ENCODE results near the gene ADRA1B.

ADRA1B gene

DNA sequence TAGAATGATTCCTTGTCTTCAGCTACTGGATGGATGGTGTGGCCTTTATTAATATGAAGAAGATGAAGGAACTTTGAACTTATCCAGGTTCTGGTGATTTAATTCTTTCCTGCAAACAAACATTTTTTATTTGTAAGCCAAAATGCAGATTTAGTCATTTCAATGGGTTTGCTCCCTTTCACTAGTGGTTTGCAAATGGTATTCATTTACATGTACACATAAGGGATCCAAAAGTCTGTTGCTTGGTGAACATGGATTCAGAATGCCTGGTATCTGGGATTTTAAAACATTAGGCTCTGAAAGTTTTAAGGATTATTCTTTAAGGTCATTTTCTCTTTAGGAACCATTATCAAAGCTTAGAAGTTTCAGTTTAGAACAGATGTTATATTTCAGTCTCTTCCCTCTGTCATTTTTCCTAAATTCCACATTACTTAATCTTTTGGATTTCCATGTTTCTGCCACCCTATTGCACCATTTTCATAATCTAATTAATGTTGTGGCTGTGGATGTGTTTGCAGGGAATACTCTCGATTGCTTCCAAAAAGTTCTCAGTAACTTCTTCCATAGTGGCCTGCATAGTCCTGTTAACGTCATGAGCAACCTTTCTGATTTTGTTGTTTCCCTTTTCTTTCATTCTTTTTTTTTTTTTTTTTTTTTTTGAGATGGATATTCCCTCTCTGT is 102.8 kb downstream of the ADRA1B start:
- Histone ChIP-seq H3K9me3 (ENCODE audit: severe bottlenecking) (no peaks in the 10 kb centered on the region), H3K36me3 (peaks cover 17% of the 10 kb centered on the region), H3K27ac (no peak overlapping the region), H3K27me3 (ENCODE audit: insufficient read depth, low read depth, severe bottlenecking) (no peaks in the 10 kb centered on the region), H3K4me3 (ENCODE audit: low read depth, low read length) (no peak overlapping the region)
- DNase-seq = no peak
- TF ChIP-seq, protein P1, sequence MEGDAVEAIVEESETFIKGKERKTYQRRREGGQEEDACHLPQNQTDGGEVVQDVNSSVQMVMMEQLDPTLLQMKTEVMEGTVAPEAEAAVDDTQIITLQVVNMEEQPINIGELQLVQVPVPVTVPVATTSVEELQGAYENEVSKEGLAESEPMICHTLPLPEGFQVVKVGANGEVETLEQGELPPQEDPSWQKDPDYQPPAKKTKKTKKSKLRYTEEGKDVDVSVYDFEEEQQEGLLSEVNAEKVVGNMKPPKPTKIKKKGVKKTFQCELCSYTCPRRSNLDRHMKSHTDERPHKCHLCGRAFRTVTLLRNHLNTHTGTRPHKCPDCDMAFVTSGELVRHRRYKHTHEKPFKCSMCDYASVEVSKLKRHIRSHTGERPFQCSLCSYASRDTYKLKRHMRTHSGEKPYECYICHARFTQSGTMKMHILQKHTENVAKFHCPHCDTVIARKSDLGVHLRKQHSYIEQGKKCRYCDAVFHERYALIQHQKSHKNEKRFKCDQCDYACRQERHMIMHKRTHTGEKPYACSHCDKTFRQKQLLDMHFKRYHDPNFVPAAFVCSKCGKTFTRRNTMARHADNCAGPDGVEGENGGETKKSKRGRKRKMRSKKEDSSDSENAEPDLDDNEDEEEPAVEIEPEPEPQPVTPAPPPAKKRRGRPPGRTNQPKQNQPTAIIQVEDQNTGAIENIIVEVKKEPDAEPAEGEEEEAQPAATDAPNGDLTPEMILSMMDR (IDR thresholded peaks at IDR 0.05; ENCODE audit: low read depth, low read length) = no peak

DNA sequence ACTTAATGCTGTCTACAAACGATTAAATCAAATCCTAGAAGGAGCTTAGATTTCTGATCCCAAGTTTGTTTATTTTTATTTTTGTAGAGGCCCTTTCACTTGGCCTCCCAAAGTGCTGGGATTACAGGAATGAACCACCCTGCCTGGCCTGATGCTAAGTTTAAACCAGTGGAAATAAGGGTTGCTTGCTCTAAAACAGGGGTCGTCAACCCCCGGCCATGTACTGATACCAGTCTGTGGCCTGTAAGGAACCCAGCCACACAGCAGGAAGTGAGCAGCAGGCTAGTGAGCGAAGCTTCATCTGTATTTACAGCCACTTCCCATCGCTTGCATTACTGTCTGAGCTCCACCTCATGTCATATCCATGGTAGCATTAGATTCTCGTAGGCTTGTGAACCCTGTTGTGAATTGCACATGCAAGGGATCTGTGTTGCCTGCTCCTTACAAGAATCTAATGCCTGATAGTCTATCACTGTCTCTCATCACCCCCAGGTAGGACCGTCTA is 104.0 kb downstream of the ADRA1B start:
- Histone ChIP-seq H3K9me3 (ENCODE audit: severe bottlenecking) (no peaks in the 10 kb centered on the region), H3K27me3 (ENCODE audit: insufficient read depth, low read depth, severe bottlenecking) (no peaks in the 10 kb centered on the region), H3K4me3 (ENCODE audit: low read depth, low read length) (no peak overlapping the region), H3K27ac (no peak overlapping the region), H3K36me3 (peaks cover 8% of the 10 kb centered on the region)
- TF ChIP-seq, protein P1 (IDR thresholded peaks at IDR 0.05; ENCODE audit: low read depth, low read length) = no peak
- no peak for DNase-seq

DNA sequence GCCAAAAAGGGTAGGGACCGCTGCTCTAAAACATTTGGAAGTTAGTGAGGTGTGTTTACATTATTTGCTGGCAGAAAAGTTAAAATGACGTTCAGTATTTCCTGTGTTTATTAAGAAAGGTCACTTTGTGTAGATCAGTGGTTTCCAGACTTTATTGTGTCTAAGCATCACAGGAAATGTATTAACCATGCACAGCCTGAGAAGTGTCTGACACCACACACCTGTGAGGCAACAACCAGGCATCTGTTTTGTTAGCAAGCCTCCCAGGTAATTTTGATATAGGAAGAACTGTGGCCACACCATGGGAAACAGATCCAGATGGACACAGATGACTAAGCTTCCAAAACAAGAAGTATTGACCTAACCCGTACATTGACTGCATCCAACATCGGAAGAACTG is 104.7 kb downstream of the ADRA1B start:
- Histone ChIP-seq H3K27me3 (ENCODE audit: insufficient read depth, low read depth, severe bottlenecking) (no peaks in the 10 kb centered on the region), H3K9me3 (ENCODE audit: severe bottlenecking) (no peaks in the 10 kb centered on the region), H3K27ac (no peak overlapping the region), H3K4me3 (ENCODE audit: low read depth, low read length) (no peak overlapping the region), H3K36me3 (peaks cover 3% of the 10 kb centered on the region)
- DNase-seq = no peak
- TF ChIP-seq, protein P1 (IDR thresholded peaks at IDR 0.05; ENCODE audit: low read depth, low read length) = no peak

DNA sequence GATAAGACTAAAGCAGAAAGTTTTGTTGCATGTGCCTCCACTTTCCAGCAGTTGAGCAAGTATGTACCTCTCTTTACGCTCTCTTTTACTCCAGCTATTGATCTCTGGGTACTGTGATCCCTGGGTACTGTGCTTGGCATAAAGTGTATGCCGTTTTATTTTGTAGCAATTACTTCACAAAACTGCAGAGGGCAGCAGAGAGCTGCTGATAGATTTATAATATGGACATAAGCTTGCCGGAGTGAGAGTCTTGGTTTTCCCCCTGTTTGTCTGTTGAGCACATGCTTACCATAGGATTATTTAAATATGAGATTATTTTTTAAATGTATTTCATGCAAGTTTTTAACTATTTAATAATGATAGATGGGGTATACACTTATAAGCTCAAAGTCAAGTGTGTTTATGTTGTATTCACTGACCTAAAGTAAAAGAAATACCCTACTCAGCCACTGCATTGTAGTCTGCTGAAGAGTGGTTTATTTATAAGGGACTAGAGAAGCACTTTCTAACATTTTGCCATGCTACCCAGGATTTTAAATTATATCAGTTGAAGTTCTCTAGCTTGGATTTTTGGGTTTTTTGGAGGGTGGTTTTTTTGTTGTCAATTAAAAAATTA is 105.7 kb downstream of the ADRA1B start:
- H3K9me3 ChIP-seq (ENCODE audit: severe bottlenecking) = no peaks in the 10 kb centered on the region
- TF ChIP-seq, protein P1 (IDR thresholded peaks at IDR 0.05; ENCODE audit: low read depth, low read length) = peak; percentile 48; the same call in 1 of the 2 replicates
- H3K27me3 ChIP-seq (ENCODE audit: insufficient read depth, low read depth, severe bottlenecking) = no peaks in the 10 kb centered on the region
- DNase-seq = peak; percentile 50
- no peaks in the 10 kb centered on the region; the same call in none of the 2 replicates for H3K36me3 ChIP-seq
- H3K4me3 ChIP-seq (ENCODE audit: low read depth, low read length) = no peak overlapping the region
- H3K27ac ChIP-seq = no peak overlapping the region
